Heart right ventricle (tissue), 16 donors: ENCODE data around the gene KIAA0753. TPM values are rescaled to one million over a fixed set of nuclear protein-coding genes. Genes with fewer than 3 reads are reported as not detected.

Experiments used
- ATAC-seq, 8 donors: fragments of 200-7000 bp; cut with Tn5 transposase; one replicate each; pipeline ENCODE4 v1.9.1; 2020; ENCODE audit warnings: mild to moderate bottlenecking in 8 of 8, moderate library complexity in 8 of 8, moderate number of reproducible peaks in 1 of 8
- DNase-seq, 2 donors: peaks; one replicate each; pipeline ENCODE4 v3.0.0-alpha.2; 2020
- H3K27ac ChIP-seq, 10 donors: fragments of 200-600 bp; sonication (generic) in 2 of 10; one replicate each; pipeline versions ENCODE4 v1.5.0 to v1.8.0; 2020 to 2022; ENCODE audit warnings: mild to moderate bottlenecking in 3 of 10
- H3K27me3 ChIP-seq, 7 donors: fragments of 200-600 bp; one replicate each; pipeline ENCODE4 v1.8.0; 2021 to 2022; ENCODE audit warnings: mild to moderate bottlenecking in 2 of 7
- H3K36me3 ChIP-seq, 9 donors: fragments of 200-600 bp; sonication (generic) in 1 of 9; one replicate each; pipeline versions ENCODE4 v1.5.0 to v1.8.0; 2020 to 2022; ENCODE audit warnings: mild to moderate bottlenecking in 2 of 9
- H3K4me1 ChIP-seq, 9 donors: fragments of 200-600 bp; sonication (generic) in 1 of 9; one replicate each; pipeline versions ENCODE4 v1.5.0 to v1.8.0; 2020 to 2022; ENCODE audit warnings: mild to moderate bottlenecking in 4 of 9
- H3K4me3 ChIP-seq, 10 donors: fragments of 200-600 bp; sonication (generic) in 2 of 10; one replicate each; pipeline versions ENCODE4 v1.5.0 to v1.8.0; 2020 to 2022; ENCODE audit warnings: mild to moderate bottlenecking in 7 of 10, moderate library complexity in 2 of 10
- H3K9me3 ChIP-seq, 11 donors: fragments of 200-600 bp in 10 of 11; sonication (generic) in 2 of 11; one replicate each; pipeline versions ENCODE4 v1.5.0 to v1.8.0; 2013 to 2022; ENCODE audit warnings: mild to moderate bottlenecking in 2 of 11, control low read depth in 1 of 11, moderate library complexity in 1 of 11
- CTCF ChIP-seq, 9 donors: fragments of 200-600 bp; sonication (generic) in 2 of 9; IDR thresholded peaks; one replicate each; pipeline versions ENCODE4 v1.5.0 to v1.8.0; 2021 to 2022; ENCODE audit warnings: antibody characterized with exemption in 9 of 9, mild to moderate bottlenecking in 5 of 9, moderate library complexity in 1 of 9
- WGBS, 2 donors: extraction: QIAGEN DNeasy Blood & Tissue Kit; methylation state at CpG; one replicate each; pipeline ENCODE4 v1.1.7; 2013; ENCODE audit warnings: inconsistent platforms in 1 of 2; 5-methylcytosine and 5-hydroxymethylcytosine counted together
- intact Hi-C, 10 donors: fragments of 100-400 bp; cut with DNase I; formaldehyde crosslinking; loops; one replicate each; pipeline versions ENCODE4 v1.11.1 to v1.14.2; 2022
- polyA plus RNA-seq, 2 donors: library from polyadenylated mRNA; stranded (reverse); fragments of 200-250 nt; gene quantifications; one replicate each; pipeline ENCODE4 v1.2.3, GENCODE V29; 2013
- total RNA-seq, 10 donors: library from RNA; stranded (reverse); fragmentation: NEBNext Ultra II Directional in 3 of 10; extraction: Animal tissue kit (Norgen Biotek cat#: 25700) in 3 of 10; gene quantifications; one replicate each; pipeline versions ENCODE4 v1.2.1 to v1.2.4, GENCODE V29; 2021 to 2023
- donor health status: Arrhythmogenic right ventricular cardiomyopathy.
- donor health status: ischemic (EF 13 %, LVEDD 7.1; RV severe dilation, severe dysfunction).
- donor health status: healthy with polysubstance abuse.
- donor health status: DM: no; HTN: yes; CAD: no.
- donor health status: DM: no; HTN: no; CAD: no.
- donor health status: ischemic (EF 25% LVEDD 6.9; RV normal size, moderate dysfunction).
- donor health status: ischemic (EF 25% LVEDD 5.7; RV mildly dilated, moderate dysfunction).
- donor health status: healthy.
- donor health status: DM: yes; HTN: yes; CAD: no.
- donor health status: Ischemic cardiomyopathy.
- donor health status: ischemic (EF 35%, LVEDD 5.7; RV mildly dilated, moderate dysfunction).
- donor health status: nonischemic (EF 11% LVEDD 7.7; RV severe dilation, severe dysfunction).
- donor health status: DM: yes; HTN: yes; CAD: no.
- donor health status: PGD.
- donor health status: ischemic (EF 29% LVEDD 5.4; RV normal size, mild dysfunction).
- donor health status: nonischemic (EF 23%, LVEDD 6.1; RV moderate dilation, normal function).

The KIAA0753 gene
- total and polyA plus RNA-seq, 12 donors: 2.4 to 9.9 (median 5.5) TPM

- Histone ChIP-seq H3K4me3 (no peak overlapping the region), H3K9me3 (no peaks in the 10 kb centered on the region), H3K27me3 (peaks cover 0 to 36% (median 20%) of the 10 kb centered on the region in 7 donors), H3K27ac (no peak overlapping the region), H3K4me1 (peaks cover 0 to 6% (median 0%) of the 10 kb centered on the region in 9 donors), H3K36me3 (no peaks in the 10 kb centered on the region)
- DNase-seq: no peak
- no peak for ATAC-seq
- TF ChIP-seq CTCF (IDR thresholded peaks at IDR 0.05): no peak
- WGBS, 2 donors: 77 to 79% methylated on average over 10 of the region's 10 CpGs
- intact Hi-C loops: loop anchor here (5.0 to 10.0 kb wide), 13 partner anchors 65 to 345 kb away; partner anchors contain the start of genes TEKT1 (in 3 of the 10), XAF1 (in 3 of the 10), ALOX12 (in 1 of the 10) and RNASEK (in 1 of the 10)
Observed at GRCh38 chr17:6669479-6670212, 29.1 kb upstream of the KIAA0753 start.

- H3K9me3 ChIP-seq: no peaks in the 10 kb centered on the region
- TF ChIP-seq CTCF (IDR thresholded peaks at IDR 0.05): no peak
- intact Hi-C loops: loop anchor here (5.0 to 10.0 kb wide), 13 partner anchors 64 to 346 kb away; partner anchors contain the start of genes XAF1 (in 3 of the 10), TEKT1 (in 2 of the 10), ALOX12 (in 1 of the 10) and RNASEK (in 1 of the 10)
- H3K4me3 ChIP-seq: no peak overlapping the region
- no peak overlapping the region for H3K27ac ChIP-seq
- peaks cover 0 to 6% (median 0%) of the 10 kb centered on the region in 9 donors for H3K4me1 ChIP-seq
- H3K36me3 ChIP-seq: no peaks in the 10 kb centered on the region
- no peak for ATAC-seq
- DNase-seq: no peak
- peaks cover 0 to 37% (median 20%) of the 10 kb centered on the region in 7 donors for H3K27me3 ChIP-seq
- 68 to 74% methylated on average over 14 of the region's 14 CpGs for WGBS, 2 donors
Observed at GRCh38 chr17:6668727-6669425, 28.4 kb upstream of the KIAA0753 start.

GRCh38 chr17:6668219-6668618, 27.7 kb upstream of the KIAA0753 start:
- Histone ChIP-seq H3K4me1 (peaks cover 0 to 6% (median 0%) of the 10 kb centered on the region in 9 donors), H3K36me3 (no peaks in the 10 kb centered on the region), H3K4me3 (no peak overlapping the region), H3K27ac (no peak overlapping the region), H3K9me3 (no peaks in the 10 kb centered on the region), H3K27me3 (peaks cover 0 to 40% (median 20%) of the 10 kb centered on the region in 7 donors)
- TF ChIP-seq CTCF (IDR thresholded peaks at IDR 0.05): no peak
- intact Hi-C loops: loop anchor here (5.0 to 10.0 kb wide), 13 partner anchors 63 to 347 kb away; partner anchors contain the start of genes XAF1 (in 3 of the 10), TEKT1 (in 2 of the 10), ALOX12 (in 1 of the 10) and RNASEK (in 1 of the 10)
- no peak for ATAC-seq
- WGBS, 2 donors: 79 to 84% methylated on average over 17 of the region's 17 CpGs
- no peak for DNase-seq

GRCh38 chr17:6667516-6667915, 27.0 kb upstream of the KIAA0753 start:
- 55 to 56% methylated on average over 6 of the region's 6 CpGs for WGBS, 2 donors
- H3K27me3 ChIP-seq: peaks cover 0 to 44% (median 26%) of the 10 kb centered on the region in 7 donors
- no peak for TF ChIP-seq CTCF (IDR thresholded peaks at IDR 0.05)
- H3K9me3 ChIP-seq: no peaks in the 10 kb centered on the region
- peaks cover 0 to 6% (median 0%) of the 10 kb centered on the region in 9 donors for H3K4me1 ChIP-seq
- H3K4me3 ChIP-seq: no peak overlapping the region
- no peak overlapping the region for H3K27ac ChIP-seq
- no peaks in the 10 kb centered on the region for H3K36me3 ChIP-seq
- intact Hi-C loops: loop anchor here (2.0 to 10.0 kb wide), 14 partner anchors 63 to 347 kb away; partner anchors contain the start of genes XAF1 (in 3 of the 10), TEKT1 (in 2 of the 10), ALOX12 (in 1 of the 10) and RNASEK (in 1 of the 10)
- ATAC-seq: no peak
- DNase-seq: no peak
